Measurements from ENCODE around the gene BARHL1. TPM values are rescaled to one million over a fixed set of nuclear protein-coding genes. Genes with fewer than 3 reads are reported as not detected.

BARHL1 gene
- polyA plus RNA-seq, 1 donor from 2014 or later: not detected

DNA sequence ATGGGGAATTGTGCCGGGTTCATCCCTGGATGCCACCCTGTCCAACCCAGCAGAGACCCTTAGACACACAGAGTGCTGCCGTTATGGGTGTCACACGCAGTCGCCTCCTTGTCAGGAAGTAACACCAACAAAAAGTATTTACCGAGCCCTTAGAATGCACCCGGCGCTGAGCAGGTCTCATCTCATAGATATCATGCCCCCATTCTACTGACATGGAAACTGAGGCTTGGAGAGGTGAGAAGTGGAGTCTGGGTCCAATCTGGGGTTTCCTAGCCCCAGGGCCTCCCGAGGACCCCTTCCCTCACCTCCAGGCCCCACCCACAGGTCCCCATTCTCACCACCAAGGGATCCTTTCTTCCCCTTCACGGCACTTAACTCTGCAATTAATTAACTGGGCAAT lies 36.8 kb upstream of the BARHL1 start:
- H3K36me3 ChIP-seq (ENCODE audit: insufficient read depth, low read length): no peaks in the 10 kb centered on the region
- H3K9me3 ChIP-seq (ENCODE audit: low read length): no peaks in the 10 kb centered on the region
- no peaks in the 10 kb centered on the region for H3K79me2 ChIP-seq (replicated peaks; ENCODE audit: insufficient read depth, low read length)
- H4K20me1 ChIP-seq (ENCODE audit: insufficient read depth): no peaks in the 10 kb centered on the region
- H3K4me3 ChIP-seq (ENCODE audit: low read length): no peak overlapping the region
- H3K9me2 ChIP-seq (ENCODE audit: insufficient read depth, low read length): no peaks in the 10 kb centered on the region
- no peaks in the 10 kb centered on the region for H3K27me3 ChIP-seq (ENCODE audit: insufficient read depth, low read depth, low read length)
- H2AFZ ChIP-seq (ENCODE audit: low read depth, low read length): no peak overlapping the region
- no peak overlapping the region for H3K4me2 ChIP-seq (ENCODE audit: low read length)
- H3K9ac ChIP-seq (ENCODE audit: low read length): no peak overlapping the region
- H3F3A ChIP-seq (ENCODE audit: insufficient read depth, low read length, poor library complexity, severe bottlenecking): no peaks in the 10 kb centered on the region
- H3K27ac ChIP-seq (ENCODE audit: low read length): no peak overlapping the region
- TF ChIP-seq POLR2AphosphoS5 (IDR thresholded peaks at IDR 0.05) (no peak), MXI1 (conservative IDR thresholded peaks at IDR 0.05; ENCODE audit: poor library complexity, severe bottlenecking) (no peak), EP300 (conservative IDR thresholded peaks at IDR 0.05; ENCODE audit: poor library complexity, severe bottlenecking) (no peak), TAF1 (IDR thresholded peaks at IDR 0.05; ENCODE audit: low read depth) (no peak), SMC3 (conservative IDR thresholded peaks at IDR 0.05; ENCODE audit: poor library complexity) (no peak), RAD21 (conservative IDR thresholded peaks at IDR 0.05) (no peak), EZH2 (IDR thresholded peaks at IDR 0.05; ENCODE audit: borderline replicate concordance, insufficient read depth, low read length, poor library complexity, severe bottlenecking) (no peak)

DNA sequence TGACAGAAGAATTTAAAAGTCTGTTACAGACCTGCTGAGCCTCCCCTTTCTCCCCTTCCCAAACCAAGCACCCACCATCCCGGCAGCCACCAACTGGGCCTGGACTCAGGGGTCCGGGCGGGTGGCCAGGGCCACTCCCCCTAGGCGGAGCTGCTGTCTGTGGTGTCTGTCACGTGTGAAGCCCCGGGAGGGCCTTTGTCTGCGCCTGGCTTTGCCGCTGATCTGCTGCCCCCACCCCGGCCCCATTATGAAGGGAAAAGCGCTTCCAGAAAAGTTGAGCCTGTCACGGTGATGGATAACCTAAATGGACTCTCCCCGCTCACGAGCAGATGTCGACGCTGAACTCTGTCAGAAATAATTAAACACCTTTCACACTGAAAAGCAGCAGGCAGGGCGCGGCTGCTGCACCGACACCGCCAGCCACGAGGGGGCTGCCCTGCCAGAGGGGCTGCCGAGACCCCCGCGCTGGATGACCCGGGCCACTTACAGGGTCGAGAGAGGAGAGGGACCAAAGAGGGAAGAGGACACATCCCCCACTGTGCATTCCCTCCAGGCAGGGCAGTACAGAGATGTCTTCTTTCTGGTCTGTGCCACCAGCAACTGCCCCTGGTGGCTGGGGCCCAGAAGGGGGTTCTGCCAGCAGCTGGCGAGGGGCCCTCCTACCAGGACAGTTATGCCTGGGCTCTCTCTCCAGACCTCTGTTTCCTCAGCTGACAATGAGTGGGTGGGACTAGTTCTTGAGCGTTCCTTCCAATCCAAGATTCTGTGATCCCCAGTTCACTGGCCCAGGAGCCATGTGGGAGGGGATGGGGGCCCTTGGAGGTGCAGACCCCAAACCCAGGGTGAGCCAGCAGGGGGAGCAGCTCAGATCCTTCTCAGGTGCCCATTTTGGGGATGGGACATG lies 36.0 kb upstream of the BARHL1 start:
- Histone ChIP-seq H3K36me3 (ENCODE audit: insufficient read depth, low read length) (no peaks in the 10 kb centered on the region), H3K79me2 (replicated peaks; ENCODE audit: insufficient read depth, low read length) (no peaks in the 10 kb centered on the region), H3F3A (ENCODE audit: insufficient read depth, low read length, poor library complexity, severe bottlenecking) (no peaks in the 10 kb centered on the region), H3K27me3 (ENCODE audit: insufficient read depth, low read depth, low read length) (no peaks in the 10 kb centered on the region), H3K4me2 (ENCODE audit: low read length) (no peak overlapping the region), H2AFZ (ENCODE audit: low read depth, low read length) (peak overlapping the region; percentile 31), H3K9me2 (ENCODE audit: insufficient read depth, low read length) (no peaks in the 10 kb centered on the region), H4K20me1 (ENCODE audit: insufficient read depth) (no peaks in the 10 kb centered on the region), H3K27ac (ENCODE audit: low read length) (no peak overlapping the region), H3K9me3 (ENCODE audit: low read length) (no peaks in the 10 kb centered on the region), H3K4me3 (ENCODE audit: low read length) (peak overlapping the region; percentile 41), H3K9ac (ENCODE audit: low read length) (peak overlapping the region; percentile 18)
- peak; percentile 43 for TF ChIP-seq SMC3 (conservative IDR thresholded peaks at IDR 0.05; ENCODE audit: poor library complexity)
- TF ChIP-seq RAD21 (conservative IDR thresholded peaks at IDR 0.05): peak; percentile 33
- TF ChIP-seq EP300 (conservative IDR thresholded peaks at IDR 0.05; ENCODE audit: poor library complexity, severe bottlenecking): no peak
- TF ChIP-seq MXI1 (conservative IDR thresholded peaks at IDR 0.05; ENCODE audit: poor library complexity, severe bottlenecking): no peak
- TF ChIP-seq CTCF (IDR thresholded peaks at IDR 0.05; ENCODE audit: poor library complexity, severe bottlenecking): peak; percentile 77
- peak; percentile 6 for TF ChIP-seq POLR2AphosphoS5 (IDR thresholded peaks at IDR 0.05)
- no peak for TF ChIP-seq REST (IDR thresholded peaks at IDR 0.05; ENCODE audit: borderline replicate concordance)
- no peak for TF ChIP-seq TAF1 (IDR thresholded peaks at IDR 0.05; ENCODE audit: low read depth)
- no peak for TF ChIP-seq EZH2 (IDR thresholded peaks at IDR 0.05; ENCODE audit: borderline replicate concordance, insufficient read depth, low read length, poor library complexity, severe bottlenecking)

Measured in neural cell (in vitro differentiated cells).